ENCODE results near the gene PURA.

GRCh38 chr5:140134277-140134935 lies 20.5 kb downstream of the PURA start:
- no peak for TF ChIP-seq EZH2phosphoT487 (IDR thresholded peaks at IDR 0.05; ENCODE audit: borderline replicate concordance, low read length)
- no peak for TF ChIP-seq CTCF (IDR thresholded peaks at IDR 0.05; ENCODE audit: low read depth, low read length, poor library complexity, severe bottlenecking)

Measured in DOHH2 (cell line).